Suprapubic skin (tissue), 4 donors: Measurements from ENCODE around the gene DUSP6.

Experiments used
- CTCF ChIP-seq, 2 donors: fragments of 200-600 bp in 1 of 2; fragments of 450-650 bp in 1 of 2; sonication (generic) in 1 of 2; IDR thresholded peaks; one replicate each; pipeline ENCODE4 v1.5.1; 2016 to 2019; ENCODE audit warnings: antibody characterized with exemption in 2 of 2, mild to moderate bottlenecking in 1 of 2, moderate library complexity in 1 of 2
- EP300 ChIP-seq: sonication (generic); formaldehyde crosslinking; IDR thresholded peaks from one replicate; pipeline ENCODE4 v1.6.1; 2017; ENCODE audit warnings: antibody characterized with exemption
- POLR2A ChIP-seq, 2 donors: fragments of 450-650 bp; IDR thresholded peaks; one replicate each; pipeline ENCODE4 v1.6.1; 2017; ENCODE audit warnings: antibody characterized with exemption in 2 of 2, mild to moderate bottlenecking in 2 of 2, moderate library complexity in 2 of 2
- POLR2AphosphoS5 ChIP-seq, 3 donors: sonication (generic); formaldehyde crosslinking; IDR thresholded peaks; one replicate each; pipeline ENCODE4 v1.6.1; 2017; ENCODE audit warnings: antibody characterized with exemption in 3 of 3

- TF ChIP-seq EP300 = no peak
- no peak for TF ChIP-seq CTCF (IDR thresholded peaks at IDR 0.05)
- no peak for TF ChIP-seq POLR2A (IDR thresholded peaks at IDR 0.05)
- no peak for TF ChIP-seq POLR2AphosphoS5 (IDR thresholded peaks at IDR 0.05)
These were observed 8.0 kb downstream of the DUSP6 start for GRCh38 chr12:89344043-89344861.
